ENCODE data around the gene G0S2. TPM values are rescaled to one million over a fixed set of nuclear protein-coding genes. Genes with fewer than 3 reads are reported as not detected.

The G0S2 gene
- polyA plus RNA-seq, 1 of the 3 experiments (the other 2 are of a cell fraction) = 43.2 TPM

GRCh38 chr1:209661071-209661470, 14.1 kb upstream of the G0S2 start:
- POLR2A ChIA-PET = no interaction called here
- WGBS (ENCODE audit: low lambda C conversion rate) = 88% methylated on average over 1 of the region's 1 CpG
- Histone ChIP-seq H3K4me2 (no peak overlapping the region), H3K79me2 (ENCODE audit: insufficient read depth) (no peaks in the 10 kb centered on the region), H4K20me1 (ENCODE audit: insufficient read depth) (no peaks in the 10 kb centered on the region), H3K4me1 (ENCODE audit: control insufficient read depth in 1 of 2, insufficient read depth in 2 of 2, low read depth in 1 of 2, low read length in 1 of 2) (peaks cover 0 to 17% of the 10 kb centered on the region in 2 experiments; a peak in 1 of 4 replicates), H3K4me3 (ENCODE audit: low read depth in 2 of 2, low read length in 1 of 2) (no peak overlapping the region), H3K27me3 (ENCODE audit: insufficient read depth) (no peaks in the 10 kb centered on the region), H3K27ac (ENCODE audit: low read depth in 2 of 2, low read length in 1 of 2) (no peak overlapping the region), H3K9ac (no peak overlapping the region), H2AFZ (ENCODE audit: low read depth) (no peak overlapping the region), H3F3A (replicated peaks; ENCODE audit: insufficient read depth) (no peaks in the 10 kb centered on the region), H3K36me3 (replicated peaks in 1 of 2; ENCODE audit: control insufficient read depth in 1 of 2, insufficient read depth in 2 of 2, low read length in 1 of 2) (no peaks in the 10 kb centered on the region), H3K9me3 (no peaks in the 10 kb centered on the region), H3K9me2 (no peaks in the 10 kb centered on the region)
- CTCF ChIA-PET = interaction anchor here (0.7 to 0.9 kb wide), 2 partner anchors 34 to 162 kb away, joined by 3 read pairs; no protein-coding TSS in a partner anchor
- no peak for TF ChIP-seq RCOR1 (IDR thresholded peaks at IDR 0.05; ENCODE audit: low read length)
- no peak for TF ChIP-seq CHD2 (IDR thresholded peaks at IDR 0.05; ENCODE audit: low read length, partially characterized antibody)
- TF ChIP-seq EZH2phosphoT487 (IDR thresholded peaks at IDR 0.05; ENCODE audit: borderline replicate concordance, low read depth) = no peak
- no peak for TF ChIP-seq GATA2 (CRISPR knock-in tag; IDR thresholded peaks at IDR 0.05)
- TF ChIP-seq TEAD4 (IDR thresholded peaks at IDR 0.05; ENCODE audit: borderline replicate concordance, insufficient read depth) = no peak
- no peak for TF ChIP-seq FOXM1 (IDR thresholded peaks at IDR 0.05; ENCODE audit: low read depth)
- TF ChIP-seq PBX3 (IDR thresholded peaks at IDR 0.05) = no peak
- no peak for TF ChIP-seq TAF1 (IDR thresholded peaks at IDR 0.05; ENCODE audit: borderline replicate concordance, low read depth, low read length)
- TF ChIP-seq, protein P1, sequence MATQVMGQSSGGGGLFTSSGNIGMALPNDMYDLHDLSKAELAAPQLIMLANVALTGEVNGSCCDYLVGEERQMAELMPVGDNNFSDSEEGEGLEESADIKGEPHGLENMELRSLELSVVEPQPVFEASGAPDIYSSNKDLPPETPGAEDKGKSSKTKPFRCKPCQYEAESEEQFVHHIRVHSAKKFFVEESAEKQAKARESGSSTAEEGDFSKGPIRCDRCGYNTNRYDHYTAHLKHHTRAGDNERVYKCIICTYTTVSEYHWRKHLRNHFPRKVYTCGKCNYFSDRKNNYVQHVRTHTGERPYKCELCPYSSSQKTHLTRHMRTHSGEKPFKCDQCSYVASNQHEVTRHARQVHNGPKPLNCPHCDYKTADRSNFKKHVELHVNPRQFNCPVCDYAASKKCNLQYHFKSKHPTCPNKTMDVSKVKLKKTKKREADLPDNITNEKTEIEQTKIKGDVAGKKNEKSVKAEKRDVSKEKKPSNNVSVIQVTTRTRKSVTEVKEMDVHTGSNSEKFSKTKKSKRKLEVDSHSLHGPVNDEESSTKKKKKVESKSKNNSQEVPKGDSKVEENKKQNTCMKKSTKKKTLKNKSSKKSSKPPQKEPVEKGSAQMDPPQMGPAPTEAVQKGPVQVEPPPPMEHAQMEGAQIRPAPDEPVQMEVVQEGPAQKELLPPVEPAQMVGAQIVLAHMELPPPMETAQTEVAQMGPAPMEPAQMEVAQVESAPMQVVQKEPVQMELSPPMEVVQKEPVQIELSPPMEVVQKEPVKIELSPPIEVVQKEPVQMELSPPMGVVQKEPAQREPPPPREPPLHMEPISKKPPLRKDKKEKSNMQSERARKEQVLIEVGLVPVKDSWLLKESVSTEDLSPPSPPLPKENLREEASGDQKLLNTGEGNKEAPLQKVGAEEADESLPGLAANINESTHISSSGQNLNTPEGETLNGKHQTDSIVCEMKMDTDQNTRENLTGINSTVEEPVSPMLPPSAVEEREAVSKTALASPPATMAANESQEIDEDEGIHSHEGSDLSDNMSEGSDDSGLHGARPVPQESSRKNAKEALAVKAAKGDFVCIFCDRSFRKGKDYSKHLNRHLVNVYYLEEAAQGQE (IDR thresholded peaks at IDR 0.05; ENCODE audit: low read depth, low read length) = no peak
- no peak for TF ChIP-seq ELF1 (IDR thresholded peaks at IDR 0.05)
- TF ChIP-seq, protein P2, sequence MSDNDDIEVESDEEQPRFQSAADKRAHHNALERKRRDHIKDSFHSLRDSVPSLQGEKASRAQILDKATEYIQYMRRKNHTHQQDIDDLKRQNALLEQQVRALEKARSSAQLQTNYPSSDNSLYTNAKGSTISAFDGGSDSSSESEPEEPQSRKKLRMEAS (IDR thresholded peaks at IDR 0.05; ENCODE audit: low read depth) = no peak
- TF ChIP-seq TCF12 (IDR thresholded peaks at IDR 0.05) = no peak
- no peak for TF ChIP-seq EP300 (IDR thresholded peaks at IDR 0.05; ENCODE audit: borderline replicate concordance in 1 of 2, low read depth in 1 of 2, low read length in 1 of 2)
- TF ChIP-seq USF2 (IDR thresholded peaks at IDR 0.05; ENCODE audit: borderline replicate concordance, low read depth, low read length) = no peak
- TF ChIP-seq SMC3 (IDR thresholded peaks at IDR 0.05; ENCODE audit: low read depth, low read length) = no peak
- no peak for TF ChIP-seq POLR2AphosphoS5 (IDR thresholded peaks at IDR 0.05; ENCODE audit: low read depth, low read length)
- TF ChIP-seq GABPA (IDR thresholded peaks at IDR 0.05; ENCODE audit: low read depth) = no peak
- no peak for DNase-seq

Measured in SK-N-SH (cell line).